Measurements from ENCODE around the gene DPM2. TPM values are rescaled to one million over a fixed set of nuclear protein-coding genes. Genes with fewer than 3 reads are reported as not detected.

Gene DPM2
- total RNA-seq, 1 donor, result 10.1 TPM

GRCh38 chr9:127938298-127938690, 640 bp upstream of the DPM2 start:
- peak overlapping the region; percentile 97 for H3K4me2 ChIP-seq (ENCODE audit: insufficient read depth, low read length)
- peaks cover 42% of the 10 kb centered on the region for H3K79me2 ChIP-seq (ENCODE audit: insufficient read depth, low read length)
- H2AFZ ChIP-seq (ENCODE audit: low read length), result peak overlapping the region; percentile 91
- H3K4me3 ChIP-seq (ENCODE audit: insufficient read depth, low read length), result peak overlapping the region; percentile 98
- peaks cover 32% of the 10 kb centered on the region for H3K4me1 ChIP-seq (ENCODE audit: insufficient read depth, low read length)
- H3K27me3 ChIP-seq (ENCODE audit: insufficient read depth, low read length), result no peaks in the 10 kb centered on the region
- H3K9me3 ChIP-seq (ENCODE audit: low read depth, low read length), result no peaks in the 10 kb centered on the region
- peak; percentile 26 for DNase-seq (ENCODE audit: insufficient read length, low spot score, missing footprints)
- peaks cover 27% of the 10 kb centered on the region for H3K36me3 ChIP-seq (ENCODE audit: insufficient read depth, low read length)
- no peak for TF ChIP-seq CTCF (IDR thresholded peaks at IDR 0.05; ENCODE audit: extremely low read depth, low read depth, low read length)
- no peak overlapping the region for H3K27ac ChIP-seq (ENCODE audit: low read depth, low read length)
- peaks cover 19% of the 10 kb centered on the region for H4K20me1 ChIP-seq (ENCODE audit: insufficient read depth, low read length)

- Histone ChIP-seq H3K4me2 (ENCODE audit: insufficient read depth, low read length) (peak overlapping the region; percentile 97), H3K4me1 (ENCODE audit: insufficient read depth, low read length) (peaks cover 32% of the 10 kb centered on the region), H3K9me3 (ENCODE audit: low read depth, low read length) (no peaks in the 10 kb centered on the region), H3K79me2 (ENCODE audit: insufficient read depth, low read length) (peaks cover 47% of the 10 kb centered on the region), H4K20me1 (ENCODE audit: insufficient read depth, low read length) (peaks cover 14% of the 10 kb centered on the region), H3K27ac (ENCODE audit: low read depth, low read length) (peak overlapping the region; percentile 93), H3K4me3 (ENCODE audit: insufficient read depth, low read length) (peak overlapping the region; percentile 98), H2AFZ (ENCODE audit: low read length) (peak overlapping the region; percentile 91), H3K36me3 (ENCODE audit: insufficient read depth, low read length) (peaks cover 15% of the 10 kb centered on the region), H3K27me3 (ENCODE audit: insufficient read depth, low read length) (no peaks in the 10 kb centered on the region)
- DNase-seq (ENCODE audit: insufficient read length, low spot score, missing footprints), result peak; percentile 91
- no peak for TF ChIP-seq CTCF (IDR thresholded peaks at IDR 0.05; ENCODE audit: extremely low read depth, low read depth, low read length)
Measured at GRCh38 chr9:127937056-127937387, 632 bp downstream of the DPM2 start.

- H3K4me3 ChIP-seq (ENCODE audit: insufficient read depth, low read length), result peak overlapping the region; percentile 98
- H3K27me3 ChIP-seq (ENCODE audit: insufficient read depth, low read length), result no peaks in the 10 kb centered on the region
- peaks cover 14% of the 10 kb centered on the region for H4K20me1 ChIP-seq (ENCODE audit: insufficient read depth, low read length)
- no peaks in the 10 kb centered on the region for H3K9me3 ChIP-seq (ENCODE audit: low read depth, low read length)
- peaks cover 47% of the 10 kb centered on the region for H3K79me2 ChIP-seq (ENCODE audit: insufficient read depth, low read length)
- DNase-seq (ENCODE audit: insufficient read length, low spot score, missing footprints), result peak; percentile 43
- peak overlapping the region; percentile 93 for H3K27ac ChIP-seq (ENCODE audit: low read depth, low read length)
- H2AFZ ChIP-seq (ENCODE audit: low read length), result no peak overlapping the region
- no peak for TF ChIP-seq CTCF (IDR thresholded peaks at IDR 0.05; ENCODE audit: extremely low read depth, low read depth, low read length)
- H3K4me1 ChIP-seq (ENCODE audit: insufficient read depth, low read length), result peaks cover 38% of the 10 kb centered on the region
- H3K36me3 ChIP-seq (ENCODE audit: insufficient read depth, low read length), result peaks cover 11% of the 10 kb centered on the region
- peak overlapping the region; percentile 97 for H3K4me2 ChIP-seq (ENCODE audit: insufficient read depth, low read length)
Measured at GRCh38 chr9:127936347-127936852, 1.3 kb downstream of the DPM2 start.

- H3K4me3 ChIP-seq (ENCODE audit: insufficient read depth, low read length), result peak overlapping the region; percentile 98
- no peak overlapping the region for H2AFZ ChIP-seq (ENCODE audit: low read length)
- H3K9me3 ChIP-seq (ENCODE audit: low read depth, low read length), result no peaks in the 10 kb centered on the region
- H3K36me3 ChIP-seq (ENCODE audit: insufficient read depth, low read length), result peaks cover 11% of the 10 kb centered on the region
- peak; percentile 92 for DNase-seq (ENCODE audit: insufficient read length, low spot score, missing footprints)
- peak overlapping the region; percentile 93 for H3K27ac ChIP-seq (ENCODE audit: low read depth, low read length)
- TF ChIP-seq CTCF (IDR thresholded peaks at IDR 0.05; ENCODE audit: extremely low read depth, low read depth, low read length), result no peak
- peak overlapping the region; percentile 97 for H3K4me2 ChIP-seq (ENCODE audit: insufficient read depth, low read length)
- H3K27me3 ChIP-seq (ENCODE audit: insufficient read depth, low read length), result no peaks in the 10 kb centered on the region
- peaks cover 47% of the 10 kb centered on the region for H3K79me2 ChIP-seq (ENCODE audit: insufficient read depth, low read length)
- peaks cover 44% of the 10 kb centered on the region for H3K4me1 ChIP-seq (ENCODE audit: insufficient read depth, low read length)
- peaks cover 14% of the 10 kb centered on the region for H4K20me1 ChIP-seq (ENCODE audit: insufficient read depth, low read length)
Measured at GRCh38 chr9:127935765-127936221, 1.9 kb downstream of the DPM2 start.

Measured in osteoblast (primary cell).